Testis (tissue), 3 donors: ENCODE results near the gene PTPRE. TPM values are rescaled to one million over a fixed set of nuclear protein-coding genes. Genes with fewer than 3 reads are reported as not detected.

ENCODE experiments used
- DNase-seq: peaks from one replicate; pipeline ENCODE4 v3.0.0-alpha.2; 2019
- H3K27ac ChIP-seq, 2 donors: fragments of 200-600 bp; sonication (generic); one replicate each; pipeline ENCODE4 v1.5.1; 2019
- H3K27me3 ChIP-seq: fragments of 200-600 bp; sonication (generic); one replicate; pipeline ENCODE4 v1.5.1; 2019
- H3K36me3 ChIP-seq: fragments of 200-600 bp; sonication (generic); one replicate; pipeline ENCODE4 v1.5.1; 2017; ENCODE audit warnings: low read depth; ENCODE audit errors: missing control alignments
- H3K4me1 ChIP-seq: fragments of 200-600 bp; sonication (generic); one replicate; pipeline ENCODE4 v1.5.1; 2019
- H3K4me3 ChIP-seq, 2 donors: fragments of 200-600 bp; sonication (generic); one replicate each; pipeline ENCODE4 v1.5.1; 2017 to 2019
- H3K9me3 ChIP-seq: fragments of 200-600 bp; sonication (generic); one replicate; pipeline ENCODE4 v1.5.1; 2017
- POLR2A ChIP-seq: fragments of 450-650 bp; IDR thresholded peaks from one replicate; pipeline ENCODE4 v1.6.1; 2017; ENCODE audit warnings: antibody characterized with exemption, mild to moderate bottlenecking, moderate library complexity
- WGBS, 2 donors: methylation state at CpG; one replicate each; pipeline ENCODE4 v1.1.5; 2018; 5-methylcytosine and 5-hydroxymethylcytosine counted together
- intact Hi-C: fragments of 100-400 bp; cut with DNase I; formaldehyde crosslinking; loops from one replicate; pipeline ENCODE4 v1.15.1; 2023; ENCODE audit warnings: low total_unique reads
- polyA plus RNA-seq: library from polyadenylated mRNA; stranded (reverse); fragments of 350-450 nt; fragmentation: Illumina TruSeq; extraction: RNeasy Lipid Tissue Mini Kit (QIAGEN cat#74804); gene quantifications from one replicate; pipeline ENCODE4 v1.2.3, GENCODE V29; 2014; ENCODE audit warnings: low read depth, low replicate concordance; ENCODE audit not compliant: insufficient read depth
- total RNA-seq, 2 donors: library from RNA; depleted of rRNA; stranded (reverse); fragments of >200 nt; gene quantifications; one replicate each; pipeline ENCODE4 v1.2.3, GENCODE V29; 2016
- TF ChIP-seq, protein P1 (sequence below), 3 experiments: fragments of 450-650 bp in 2 of 3; fragments of 200-600 bp in 1 of 3; sonication (generic) in 1 of 3; IDR thresholded peaks; one replicate each; pipeline ENCODE4 v1.5.1; 2016 to 2019; ENCODE audit warnings: antibody characterized with exemption in 3 of 3, mild to moderate bottlenecking in 2 of 3, moderate library complexity in 1 of 3

The PTPRE gene
- total and polyA plus RNA-seq, 3 donors from 2014 or later = 10.0 to 26.6 (median 15.3) TPM

DNA sequence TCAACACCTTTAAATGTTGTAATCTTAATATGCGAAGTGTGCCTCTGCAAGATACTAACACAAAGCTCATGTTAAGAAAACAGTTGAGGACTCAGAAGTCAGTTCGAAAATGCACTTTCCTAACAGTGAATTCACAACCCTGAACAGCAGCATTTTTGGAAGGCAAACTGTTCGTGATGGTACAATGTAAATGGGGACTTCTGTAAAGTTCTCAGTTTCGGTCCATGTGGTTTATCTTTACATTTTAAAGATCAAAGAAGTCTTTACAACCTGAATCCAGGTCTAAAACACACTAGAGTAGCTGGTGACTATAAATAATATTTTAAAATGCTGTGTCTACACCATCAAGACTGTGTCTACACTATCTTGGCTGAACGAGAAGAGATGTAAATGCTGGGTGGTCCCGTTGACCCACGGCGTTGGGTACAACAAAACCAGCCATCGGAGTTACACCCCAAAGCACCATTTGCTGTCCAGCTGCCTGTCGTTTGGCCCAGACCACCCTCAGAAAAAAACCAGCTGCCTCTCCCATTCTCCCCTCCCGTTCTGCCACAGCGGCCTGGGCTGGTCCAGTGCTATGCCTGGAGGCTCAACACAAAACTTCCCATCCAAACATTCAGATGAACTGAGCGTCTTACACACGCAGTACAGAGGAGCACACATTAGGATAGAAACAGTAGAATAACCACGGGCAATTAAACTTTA lies 176.4 kb downstream of the PTPRE start:
- H3K4me1 ChIP-seq = no peaks in the 10 kb centered on the region
- no peaks in the 10 kb centered on the region for H3K9me3 ChIP-seq
- H3K27me3 ChIP-seq = no peaks in the 10 kb centered on the region
- TF ChIP-seq POLR2A = no peak
- TF ChIP-seq, protein P1, sequence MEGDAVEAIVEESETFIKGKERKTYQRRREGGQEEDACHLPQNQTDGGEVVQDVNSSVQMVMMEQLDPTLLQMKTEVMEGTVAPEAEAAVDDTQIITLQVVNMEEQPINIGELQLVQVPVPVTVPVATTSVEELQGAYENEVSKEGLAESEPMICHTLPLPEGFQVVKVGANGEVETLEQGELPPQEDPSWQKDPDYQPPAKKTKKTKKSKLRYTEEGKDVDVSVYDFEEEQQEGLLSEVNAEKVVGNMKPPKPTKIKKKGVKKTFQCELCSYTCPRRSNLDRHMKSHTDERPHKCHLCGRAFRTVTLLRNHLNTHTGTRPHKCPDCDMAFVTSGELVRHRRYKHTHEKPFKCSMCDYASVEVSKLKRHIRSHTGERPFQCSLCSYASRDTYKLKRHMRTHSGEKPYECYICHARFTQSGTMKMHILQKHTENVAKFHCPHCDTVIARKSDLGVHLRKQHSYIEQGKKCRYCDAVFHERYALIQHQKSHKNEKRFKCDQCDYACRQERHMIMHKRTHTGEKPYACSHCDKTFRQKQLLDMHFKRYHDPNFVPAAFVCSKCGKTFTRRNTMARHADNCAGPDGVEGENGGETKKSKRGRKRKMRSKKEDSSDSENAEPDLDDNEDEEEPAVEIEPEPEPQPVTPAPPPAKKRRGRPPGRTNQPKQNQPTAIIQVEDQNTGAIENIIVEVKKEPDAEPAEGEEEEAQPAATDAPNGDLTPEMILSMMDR (IDR thresholded peaks at IDR 0.05) = no peak
- H3K36me3 ChIP-seq = no peaks in the 10 kb centered on the region
- intact Hi-C loops = no loop called here
- DNase-seq = no peak
- H3K27ac ChIP-seq = no peak overlapping the region
- WGBS, 2 donors = 85 to 87% methylated on average over 15 of the region's 15 CpGs
- no peak overlapping the region for H3K4me3 ChIP-seq

DNA sequence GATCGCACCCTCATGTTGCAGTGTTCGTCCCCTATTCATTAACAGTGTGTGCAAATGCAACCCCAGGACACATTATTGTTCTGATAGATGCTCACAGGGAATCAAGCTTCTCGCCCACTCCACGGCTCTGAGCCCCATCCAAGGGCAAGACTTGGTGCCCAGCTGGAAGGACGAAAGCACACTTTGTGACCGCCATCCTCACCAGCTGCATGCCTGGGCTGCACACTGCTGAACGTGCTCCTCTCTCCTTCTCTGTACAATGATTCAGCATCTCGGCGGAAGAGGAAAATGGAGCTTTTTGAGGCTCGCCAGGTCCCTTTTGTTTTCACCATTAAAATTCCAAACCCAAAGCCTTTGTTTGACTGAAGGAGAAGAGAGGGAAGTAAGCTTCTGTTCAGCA lies 177.5 kb downstream of the PTPRE start:
- no peaks in the 10 kb centered on the region for H3K4me1 ChIP-seq
- H3K9me3 ChIP-seq = no peaks in the 10 kb centered on the region
- DNase-seq = no peak
- no peak overlapping the region for H3K4me3 ChIP-seq
- TF ChIP-seq, protein P1 (IDR thresholded peaks at IDR 0.05) = no peak
- TF ChIP-seq POLR2A = no peak
- H3K27me3 ChIP-seq = no peaks in the 10 kb centered on the region
- intact Hi-C loops = no loop called here
- WGBS, 2 donors = 88 to 93% methylated on average over 10 of the region's 10 CpGs
- no peaks in the 10 kb centered on the region for H3K36me3 ChIP-seq
- H3K27ac ChIP-seq = no peak overlapping the region

DNA sequence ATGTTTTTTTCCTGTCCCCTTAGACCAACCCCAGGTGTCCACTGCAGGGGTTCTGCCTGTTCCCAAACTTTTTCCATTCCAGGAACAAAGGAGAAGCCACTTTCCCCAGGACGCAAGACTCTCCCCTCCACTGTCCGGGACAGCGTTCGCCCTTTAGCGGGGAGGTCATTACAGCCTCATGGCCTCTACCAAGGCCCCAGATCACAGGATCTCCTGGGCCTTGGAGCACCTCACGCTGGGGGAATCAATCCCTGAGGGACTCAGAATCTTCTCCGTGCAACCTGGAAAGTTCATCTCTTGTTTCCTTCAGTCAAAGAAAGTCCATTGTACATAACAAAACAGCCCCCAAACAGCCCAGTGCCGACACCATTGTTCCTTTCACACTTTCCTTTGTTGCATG lies 178.1 kb downstream of the PTPRE start:
- WGBS, 2 donors = 89 to 93% methylated on average over 8 of the region's 8 CpGs
- no peak for TF ChIP-seq POLR2A
- TF ChIP-seq, protein P1 (IDR thresholded peaks at IDR 0.05) = no peak
- Histone ChIP-seq H3K36me3 (no peaks in the 10 kb centered on the region), H3K27ac (no peak overlapping the region), H3K9me3 (no peaks in the 10 kb centered on the region), H3K4me1 (no peaks in the 10 kb centered on the region), H3K27me3 (no peaks in the 10 kb centered on the region), H3K4me3 (no peak overlapping the region)
- intact Hi-C loops = no loop called here
- no peak for DNase-seq

DNA sequence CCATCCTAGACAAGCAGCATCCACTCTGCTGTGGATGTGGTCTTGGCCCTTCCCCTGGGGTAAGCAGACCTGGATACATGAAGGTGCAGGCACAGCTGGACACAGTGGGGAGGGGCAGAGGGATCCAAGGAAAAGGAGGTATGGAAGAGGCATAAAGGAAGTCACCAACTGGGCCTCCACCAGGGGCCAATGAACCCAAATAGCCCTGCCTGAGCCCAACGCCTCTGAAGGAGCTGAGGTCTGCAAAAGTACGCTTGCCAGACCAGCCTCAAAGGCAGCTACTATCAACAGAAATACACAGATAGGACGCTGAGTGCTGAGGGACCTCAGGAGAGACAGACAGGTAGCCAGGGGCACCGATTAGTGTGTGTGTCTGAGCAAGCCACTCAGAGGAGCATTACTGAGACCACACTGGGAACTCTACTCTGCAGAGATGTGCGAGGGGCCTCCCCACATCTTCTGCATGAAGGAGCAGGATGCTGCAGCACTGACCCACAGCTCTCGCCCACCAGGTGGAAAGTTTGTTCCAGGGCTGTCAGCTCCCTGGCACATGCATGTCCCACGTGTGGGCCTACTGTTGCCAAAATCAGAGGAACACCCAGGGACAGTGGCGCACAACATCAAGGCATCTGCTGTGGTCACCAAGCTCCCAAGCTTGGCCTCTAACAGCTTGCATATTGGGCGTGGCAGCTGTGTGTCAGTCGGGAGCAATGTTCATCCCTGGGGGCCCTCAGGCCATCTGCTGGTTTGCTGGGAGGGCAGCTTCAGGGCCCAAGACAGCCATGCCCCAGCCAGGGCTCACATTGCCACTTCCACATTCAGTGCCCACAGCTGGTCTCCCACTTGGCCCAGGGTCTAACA lies 179.3 kb downstream of the PTPRE start:
- Histone ChIP-seq H3K27me3 (no peaks in the 10 kb centered on the region), H3K36me3 (no peaks in the 10 kb centered on the region), H3K9me3 (no peaks in the 10 kb centered on the region), H3K4me1 (no peaks in the 10 kb centered on the region), H3K4me3 (no peak overlapping the region), H3K27ac (no peak overlapping the region)
- 81 to 85% methylated on average over 6 to 10 of the region's 10 CpGs for WGBS, 2 donors
- intact Hi-C loops = no loop called here
- TF ChIP-seq, protein P1 (IDR thresholded peaks at IDR 0.05) = no peak
- TF ChIP-seq POLR2A = no peak
- no peak for DNase-seq
